ENCODE measurements around the gene TRPV3. TPM values are rescaled to one million over a fixed set of nuclear protein-coding genes. Genes with fewer than 3 reads are reported as not detected.
A peak's percentile ranks its signal among the peaks of the same experiment; 100 is the strongest.
"Not testable (repeated sequence)": the region's sequence is repeated elsewhere in the genome, so short reads cannot be mapped to it uniquely, and the experiment has no call there.

The TRPV3 gene
- total RNA-seq, 2 experiments from 2014 or later: 0.69 to 0.79 TPM

- Mint-ChIP-seq H3K36me3 (peaks cover 6% of the 10 kb centered on the region), H3K27me3 (no peaks in the 10 kb centered on the region), H3K4me3 (no peak overlapping the region), H3K9me3 (no peaks in the 10 kb centered on the region), H3K4me1 (no peaks in the 10 kb centered on the region), H3K27ac (no peak overlapping the region)
- DNase-seq (no peak), ATAC-seq (ENCODE audit: low read depth) (no peak)
- POLR2A ChIA-PET: no interaction called here
Observed at GRCh38 chr17:3565143-3565542, 7.5 kb upstream of the TRPV3 start.

GRCh38 chr17:3564241-3564640 is 6.6 kb upstream of the TRPV3 start:
- H3K4me3 Mint-ChIP-seq; DNase-seq; H3K4me1 Mint-ChIP-seq; H3K27ac Mint-ChIP-seq; H3K27me3 Mint-ChIP-seq; POLR2A ChIA-PET; H3K36me3 Mint-ChIP-seq; H3K9me3 Mint-ChIP-seq; ATAC-seq (ENCODE audit: low read depth): not testable (repeated sequence)

GRCh38 chr17:3559270-3559645 is 1.6 kb upstream of the TRPV3 start:
- Mint-ChIP-seq H3K9me3 (no peaks in the 10 kb centered on the region), H3K4me1 (peaks cover 7% of the 10 kb centered on the region), H3K27me3 (no peaks in the 10 kb centered on the region), H3K36me3 (no peaks in the 10 kb centered on the region), H3K4me3 (no peak overlapping the region), H3K27ac (no peak overlapping the region)
- ATAC-seq (ENCODE audit: low read depth) (no peak), DNase-seq (no peak)
- POLR2A ChIA-PET: no interaction called here

- no peaks in the 10 kb centered on the region for H3K27me3 Mint-ChIP-seq
- peak; percentile 49 for DNase-seq
- ATAC-seq (ENCODE audit: low read depth): peak; percentile 77
- H3K36me3 Mint-ChIP-seq: no peaks in the 10 kb centered on the region
- H3K4me1 Mint-ChIP-seq: peaks cover 7% of the 10 kb centered on the region
- POLR2A ChIA-PET: interaction anchor here (0.8 kb wide), 1 partner anchor 79 kb away, joined by 3 read pairs; no protein-coding TSS in a partner anchor
- no peak overlapping the region for H3K4me3 Mint-ChIP-seq
- no peaks in the 10 kb centered on the region for H3K9me3 Mint-ChIP-seq
- no peak overlapping the region for H3K27ac Mint-ChIP-seq
Observed at GRCh38 chr17:3558603-3559269, 1.1 kb upstream of the TRPV3 start.

GRCh38 chr17:3556916-3557767 is 470 bp downstream of the TRPV3 start:
- Mint-ChIP-seq H3K4me1 (peaks cover 7% of the 10 kb centered on the region), H3K27me3 (no peaks in the 10 kb centered on the region), H3K4me3 (no peak overlapping the region), H3K36me3 (no peaks in the 10 kb centered on the region), H3K9me3 (no peaks in the 10 kb centered on the region), H3K27ac (no peak overlapping the region)
- DNase-seq (no peak), ATAC-seq (ENCODE audit: low read depth) (no peak)
- POLR2A ChIA-PET: no interaction called here

GRCh38 chr17:3556239-3556915 is 1.2 kb downstream of the TRPV3 start:
- peaks cover 7% of the 10 kb centered on the region for H3K4me1 Mint-ChIP-seq
- H3K4me3 Mint-ChIP-seq: no peak overlapping the region
- H3K36me3 Mint-ChIP-seq: no peaks in the 10 kb centered on the region
- H3K27me3 Mint-ChIP-seq: no peaks in the 10 kb centered on the region
- POLR2A ChIA-PET: no interaction called here
- ATAC-seq (ENCODE audit: low read depth) (no peak), DNase-seq (no peak)
- no peaks in the 10 kb centered on the region for H3K9me3 Mint-ChIP-seq
- H3K27ac Mint-ChIP-seq: no peak overlapping the region

- no peak overlapping the region for H3K27ac Mint-ChIP-seq
- H3K36me3 Mint-ChIP-seq: no peaks in the 10 kb centered on the region
- POLR2A ChIA-PET: no interaction called here
- H3K27me3 Mint-ChIP-seq: no peaks in the 10 kb centered on the region
- DNase-seq: no peak
- no peaks in the 10 kb centered on the region for H3K9me3 Mint-ChIP-seq
- H3K4me1 Mint-ChIP-seq: peaks cover 7% of the 10 kb centered on the region
- no peak overlapping the region for H3K4me3 Mint-ChIP-seq
- no peak for ATAC-seq (ENCODE audit: low read depth)
Observed at GRCh38 chr17:3555189-3555796, 2.3 kb downstream of the TRPV3 start.

- H3K9me3 Mint-ChIP-seq: peaks cover 2% of the 10 kb centered on the region
- ATAC-seq (ENCODE audit: low read depth) (no peak), DNase-seq (no peak)
- peaks cover 3% of the 10 kb centered on the region for H3K27me3 Mint-ChIP-seq
- POLR2A ChIA-PET: no interaction called here
- no peaks in the 10 kb centered on the region for H3K36me3 Mint-ChIP-seq
- H3K4me3 Mint-ChIP-seq: no peak overlapping the region
- peaks cover 7% of the 10 kb centered on the region for H3K4me1 Mint-ChIP-seq
- no peak overlapping the region for H3K27ac Mint-ChIP-seq
Observed at GRCh38 chr17:3554440-3554839, 3.2 kb downstream of the TRPV3 start.

GRCh38 chr17:3553419-3554401 is 3.9 kb downstream of the TRPV3 start:
- Mint-ChIP-seq H3K4me1 (peaks cover 6% of the 10 kb centered on the region), H3K27ac (no peak overlapping the region), H3K4me3 (no peak overlapping the region), H3K27me3 (peaks cover 5% of the 10 kb centered on the region), H3K9me3 (peaks cover 3% of the 10 kb centered on the region), H3K36me3 (no peaks in the 10 kb centered on the region)
- POLR2A ChIA-PET: no interaction called here
- ATAC-seq (ENCODE audit: low read depth) (no peak), DNase-seq (no peak)

GRCh38 chr17:3552916-3553315 is 4.7 kb downstream of the TRPV3 start:
- ATAC-seq (ENCODE audit: low read depth): no peak
- no peak overlapping the region for H3K27ac Mint-ChIP-seq
- peaks cover 3% of the 10 kb centered on the region for H3K9me3 Mint-ChIP-seq
- POLR2A ChIA-PET: no interaction called here
- no peak overlapping the region for H3K4me3 Mint-ChIP-seq
- no peaks in the 10 kb centered on the region for H3K4me1 Mint-ChIP-seq
- no peaks in the 10 kb centered on the region for H3K36me3 Mint-ChIP-seq
- DNase-seq: no peak
- peaks cover 5% of the 10 kb centered on the region for H3K27me3 Mint-ChIP-seq

- Mint-ChIP-seq H3K27ac (no peak overlapping the region), H3K27me3 (peaks cover 5% of the 10 kb centered on the region), H3K4me1 (no peaks in the 10 kb centered on the region), H3K4me3 (no peak overlapping the region), H3K36me3 (no peaks in the 10 kb centered on the region), H3K9me3 (peaks cover 3% of the 10 kb centered on the region)
- POLR2A ChIA-PET: no interaction called here
- ATAC-seq (ENCODE audit: low read depth): no peak
- DNase-seq: no peak
Observed at GRCh38 chr17:3551189-3551588, 6.4 kb downstream of the TRPV3 start.

GRCh38 chr17:3549610-3550162 is 7.9 kb downstream of the TRPV3 start:
- Mint-ChIP-seq H3K4me3 (no peak overlapping the region), H3K36me3 (no peaks in the 10 kb centered on the region), H3K9me3 (peaks cover 3% of the 10 kb centered on the region), H3K4me1 (no peaks in the 10 kb centered on the region), H3K27ac (no peak overlapping the region), H3K27me3 (peaks cover 5% of the 10 kb centered on the region)
- no peak for DNase-seq
- POLR2A ChIA-PET: no interaction called here
- no peak for ATAC-seq (ENCODE audit: low read depth)
